HG03045 (cell line): ENCODE results near the gene ADRM1.

Experiments
- ATAC-seq: cut with Tn5 transposase; IDR thresholded peaks from one replicate; pipeline ENCODE4 v1.9.1; 2021; ENCODE audit warnings: mild to moderate bottlenecking, moderate library complexity; ENCODE audit not compliant: unreplicated experiment

ADRM1 gene

DNA sequence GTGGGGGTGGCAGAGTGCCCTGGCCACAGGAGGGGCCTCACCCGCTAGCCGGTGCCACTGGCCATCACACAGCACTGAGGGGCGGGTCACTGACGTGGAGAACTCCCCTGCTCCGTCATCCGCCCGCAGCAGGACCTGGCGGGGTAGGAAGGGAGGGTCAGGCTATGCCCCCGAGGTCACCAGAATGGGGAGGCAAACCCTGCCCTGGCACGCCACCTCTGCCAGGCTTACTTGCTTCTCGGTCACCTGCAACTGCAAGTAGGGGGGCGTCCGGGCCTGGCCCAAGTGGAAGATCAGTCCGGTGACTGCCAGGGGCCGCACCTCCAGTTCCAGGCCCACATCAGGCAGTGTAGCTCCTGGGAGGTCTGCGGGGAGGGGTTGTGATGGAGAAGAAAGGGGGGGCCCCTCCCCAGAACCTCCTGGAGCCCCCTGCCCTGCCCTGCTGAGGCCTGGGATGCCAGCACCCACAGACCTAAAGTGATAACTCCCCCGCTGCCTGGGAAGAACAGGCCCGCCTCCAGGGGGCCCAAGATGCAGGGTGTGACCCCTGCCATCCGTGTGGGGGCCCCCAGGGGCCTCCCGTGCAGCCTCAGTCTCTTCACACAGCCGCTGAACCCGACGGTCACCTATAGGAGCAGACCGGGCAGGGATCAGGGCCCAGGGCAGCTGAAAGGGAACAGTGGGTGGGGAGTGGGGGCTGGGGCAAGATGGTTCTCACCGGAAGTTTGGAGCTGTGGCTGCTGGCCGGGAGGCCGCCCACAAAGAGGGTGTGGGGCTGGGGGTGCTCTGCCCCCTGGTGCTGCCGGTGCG is 7.4 kb downstream of the ADRM1 start:
- no peak for ATAC-seq

DNA sequence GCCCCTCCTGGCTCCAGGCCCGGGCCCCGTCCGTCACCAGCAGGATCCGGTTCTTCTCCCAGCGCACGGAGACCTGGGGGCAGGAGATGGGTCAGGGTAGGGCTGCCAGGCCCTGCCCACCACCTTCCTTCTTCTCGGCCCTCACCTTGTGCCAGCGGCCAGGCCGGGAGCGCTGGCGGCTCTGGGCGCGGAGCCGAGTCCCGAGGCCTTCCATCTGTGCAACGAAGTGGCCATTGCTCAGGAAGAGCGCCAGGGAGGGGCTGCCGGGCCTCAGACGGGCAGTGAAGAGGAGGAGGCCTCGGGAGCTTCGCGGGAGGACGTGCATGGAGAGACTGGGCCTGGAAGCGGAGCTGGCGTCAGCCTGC is 7.9 kb downstream of the ADRM1 start:
- no peak for ATAC-seq

DNA sequence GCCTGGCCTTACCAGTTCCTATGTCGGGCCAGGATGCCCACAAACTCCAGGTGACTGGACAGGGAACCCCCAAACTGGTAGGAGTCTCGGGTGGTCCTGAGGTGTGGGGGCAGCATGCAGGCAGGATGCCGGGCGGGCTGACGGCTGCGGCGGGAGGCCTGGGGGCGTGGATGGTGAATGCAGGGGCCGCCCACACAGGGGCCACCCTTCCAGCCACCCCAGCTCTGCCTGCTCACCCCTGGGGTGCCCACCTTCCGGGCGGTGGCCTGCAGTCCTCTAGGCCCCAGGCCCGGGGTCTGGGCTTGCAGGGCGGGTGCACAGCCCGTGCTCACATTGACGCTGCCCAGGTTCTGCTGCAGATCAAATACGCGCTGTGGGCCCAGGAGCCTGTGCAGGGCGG is 8.4 kb downstream of the ADRM1 start:
- no peak for ATAC-seq

DNA sequence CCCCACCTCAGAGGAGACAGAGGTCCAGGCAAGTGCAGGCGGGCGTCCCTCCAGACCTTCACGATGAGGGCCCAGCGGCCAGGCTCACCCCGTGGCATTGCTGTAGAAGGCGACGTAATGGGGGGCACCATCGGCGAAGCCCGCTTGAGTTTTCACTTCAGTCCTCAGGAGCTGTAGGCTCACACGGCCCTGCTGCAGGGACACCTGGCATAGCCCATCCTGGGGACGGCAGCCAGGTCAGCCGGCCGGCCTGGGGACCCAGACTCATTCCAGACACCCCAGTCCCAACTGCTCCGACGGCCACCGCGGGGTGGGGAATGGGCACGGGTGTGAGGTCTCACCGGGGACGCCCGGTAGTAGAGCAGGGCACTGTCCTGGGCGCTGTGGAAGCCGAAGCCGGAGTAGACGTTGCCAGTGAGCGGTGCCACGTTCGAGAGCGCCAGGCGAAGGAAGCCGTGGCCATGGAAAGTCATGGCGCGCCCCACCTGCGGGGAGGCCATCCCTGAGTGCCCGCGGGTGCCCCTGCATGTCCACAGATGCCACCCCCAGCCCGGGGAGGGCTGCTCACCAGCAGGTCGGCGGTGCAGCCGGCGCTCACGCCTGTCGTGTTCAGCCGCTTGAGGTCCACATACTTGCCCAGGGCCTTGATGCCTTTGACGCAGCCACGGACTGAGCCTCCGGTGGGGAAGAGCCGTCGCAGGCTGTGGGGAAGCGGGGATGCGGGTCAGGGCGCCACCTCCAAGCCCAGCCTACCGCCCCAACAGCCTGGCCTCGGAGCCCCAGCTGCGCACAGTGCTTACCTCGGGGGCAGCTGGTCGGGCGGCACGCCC is 9.2 kb downstream of the ADRM1 start:
- no peak for ATAC-seq

DNA sequence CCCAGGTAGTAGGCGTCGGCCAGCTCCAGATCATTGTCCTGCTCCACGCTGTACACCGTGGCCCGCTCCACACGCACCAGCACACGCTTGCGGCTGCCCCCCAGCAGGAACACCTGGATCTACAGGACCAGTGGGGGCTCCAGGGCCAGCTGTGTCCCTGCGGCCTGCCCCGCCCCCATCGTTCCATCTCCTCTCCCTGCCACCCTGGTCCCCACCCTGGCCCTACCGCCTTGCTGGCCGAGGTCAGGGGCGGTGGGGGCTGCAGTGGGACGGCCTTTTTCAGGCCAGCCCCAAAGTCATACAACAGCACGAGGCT is 9.8 kb downstream of the ADRM1 start:
- no peak for ATAC-seq

DNA sequence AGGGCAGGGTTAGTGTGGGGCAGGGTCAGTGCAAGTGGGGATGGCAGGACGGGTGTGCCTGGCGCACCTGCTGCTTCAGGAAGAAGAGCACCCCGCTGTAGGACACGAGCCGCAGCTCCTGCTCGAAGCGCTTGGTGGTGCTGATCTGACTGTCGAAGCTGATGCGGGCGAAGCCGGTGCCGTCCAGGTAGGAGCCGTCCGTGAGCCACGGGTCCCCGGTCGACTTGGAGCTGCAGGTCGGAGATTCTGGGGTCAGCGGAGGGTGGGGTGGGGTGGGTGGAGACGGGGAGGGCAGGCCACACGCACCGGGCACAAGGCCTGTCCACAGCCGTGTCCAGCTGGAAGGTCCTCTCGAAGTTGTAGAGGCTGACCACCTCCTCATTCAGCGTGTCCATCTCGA is 10.2 kb downstream of the ADRM1 start:
- ATAC-seq = no peak

DNA sequence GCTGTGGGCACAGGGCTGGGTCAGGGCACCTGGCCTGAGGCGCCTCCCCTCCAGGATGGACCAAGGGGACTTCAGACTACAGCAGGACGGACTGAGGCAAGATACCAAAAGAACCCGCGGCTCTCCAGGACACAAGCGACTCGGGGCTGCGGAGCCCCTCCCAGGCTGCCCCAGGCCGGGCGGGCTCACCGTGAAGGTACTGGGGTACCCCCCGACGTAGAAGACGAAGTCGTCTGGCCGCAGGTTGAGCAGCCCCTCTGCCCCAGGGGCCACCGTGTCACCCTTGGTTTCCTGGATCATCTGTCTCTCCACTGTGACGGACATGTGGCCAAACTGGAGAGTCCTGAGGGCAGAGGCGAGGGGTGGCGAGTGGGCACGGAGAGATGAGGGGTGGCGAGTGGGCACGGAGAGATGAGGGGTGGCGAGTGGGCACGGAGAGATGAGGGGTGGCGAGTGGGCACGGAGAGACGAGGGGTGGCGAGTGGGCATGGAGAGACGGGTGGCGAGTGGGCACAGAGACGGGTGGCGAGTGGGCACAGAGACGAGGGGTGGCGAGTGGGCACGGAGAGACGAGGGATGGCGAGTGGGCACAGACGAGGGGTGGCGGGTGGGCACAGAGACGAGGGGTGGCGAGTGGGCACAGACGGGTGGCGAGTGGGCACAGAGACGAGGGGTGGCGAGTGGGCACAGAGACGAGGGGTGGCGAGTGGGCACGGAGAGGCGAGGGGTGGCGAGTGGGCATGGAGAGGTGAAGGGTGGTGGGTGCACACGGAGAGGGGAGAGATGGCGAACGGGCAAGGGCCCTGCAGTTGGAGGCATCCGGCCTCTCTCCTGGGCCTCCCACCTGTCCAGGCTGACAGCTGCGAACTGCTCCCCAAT is 10.9 kb downstream of the ADRM1 start:
- no peak for ATAC-seq

DNA sequence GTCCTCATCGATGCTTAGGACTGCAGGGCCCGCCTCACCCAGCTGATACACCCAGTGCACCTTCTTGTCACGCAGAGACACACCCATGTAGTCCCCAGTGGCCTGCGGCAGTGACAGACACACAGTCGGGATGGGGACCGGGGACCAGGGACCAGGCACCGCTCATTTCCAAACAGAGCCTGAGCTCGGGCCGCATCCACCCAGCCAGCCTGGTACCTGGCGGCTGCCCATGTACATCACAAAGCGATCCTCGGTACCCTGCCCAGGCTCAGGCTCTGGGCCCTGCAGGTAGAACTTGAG is 11.5 kb downstream of the ADRM1 start:
- ATAC-seq = no peak

DNA sequence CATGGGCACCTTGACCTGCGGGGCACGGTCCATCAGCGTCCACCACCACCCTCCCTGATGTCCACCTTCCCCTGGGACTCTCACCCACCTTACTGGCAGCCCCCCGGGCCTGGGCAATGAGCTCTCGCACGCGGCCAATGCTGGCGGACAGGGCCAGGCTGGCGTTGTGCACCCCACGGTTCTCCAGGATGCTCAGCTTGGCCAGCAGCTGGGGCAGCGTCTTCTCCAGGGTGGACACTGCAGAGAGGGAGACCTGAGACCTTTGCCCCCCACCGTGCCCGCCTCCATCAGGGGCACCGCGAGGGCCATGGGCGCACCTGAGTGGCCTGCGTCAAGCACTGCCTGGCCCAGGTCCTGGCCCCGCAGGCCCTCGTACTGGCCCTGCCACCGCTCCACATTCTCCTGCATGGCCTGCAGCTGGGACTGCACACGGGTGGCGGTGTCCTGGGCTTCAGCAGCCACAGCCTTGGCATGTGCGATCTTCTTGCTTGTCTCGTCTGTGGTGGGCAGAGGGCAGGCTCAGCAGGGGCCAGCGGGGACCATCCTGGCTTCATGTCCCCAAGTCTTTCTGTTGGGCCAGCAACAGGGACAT is 12.0 kb downstream of the ADRM1 start:
- no peak for ATAC-seq

DNA sequence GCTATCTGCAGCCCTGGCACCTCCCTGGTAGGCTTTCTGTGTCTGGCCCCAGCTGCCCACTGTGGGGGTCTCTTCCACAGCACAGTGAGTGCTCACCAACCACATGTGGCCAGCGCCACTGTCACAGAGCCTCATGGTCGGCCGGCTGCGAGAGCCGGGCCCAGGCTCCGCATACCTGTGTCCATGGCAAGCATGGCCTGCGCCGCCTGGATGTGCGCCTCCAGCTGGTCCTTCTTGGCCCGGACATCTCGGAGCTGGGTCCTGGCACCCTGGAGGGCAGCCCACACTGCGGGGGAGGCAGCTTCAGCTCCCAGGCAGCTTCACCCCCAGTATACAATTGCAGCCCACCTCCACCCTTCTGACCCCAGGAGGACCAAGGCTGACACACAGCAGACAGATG is 13.0 kb downstream of the ADRM1 start:
- no peak for ATAC-seq

DNA sequence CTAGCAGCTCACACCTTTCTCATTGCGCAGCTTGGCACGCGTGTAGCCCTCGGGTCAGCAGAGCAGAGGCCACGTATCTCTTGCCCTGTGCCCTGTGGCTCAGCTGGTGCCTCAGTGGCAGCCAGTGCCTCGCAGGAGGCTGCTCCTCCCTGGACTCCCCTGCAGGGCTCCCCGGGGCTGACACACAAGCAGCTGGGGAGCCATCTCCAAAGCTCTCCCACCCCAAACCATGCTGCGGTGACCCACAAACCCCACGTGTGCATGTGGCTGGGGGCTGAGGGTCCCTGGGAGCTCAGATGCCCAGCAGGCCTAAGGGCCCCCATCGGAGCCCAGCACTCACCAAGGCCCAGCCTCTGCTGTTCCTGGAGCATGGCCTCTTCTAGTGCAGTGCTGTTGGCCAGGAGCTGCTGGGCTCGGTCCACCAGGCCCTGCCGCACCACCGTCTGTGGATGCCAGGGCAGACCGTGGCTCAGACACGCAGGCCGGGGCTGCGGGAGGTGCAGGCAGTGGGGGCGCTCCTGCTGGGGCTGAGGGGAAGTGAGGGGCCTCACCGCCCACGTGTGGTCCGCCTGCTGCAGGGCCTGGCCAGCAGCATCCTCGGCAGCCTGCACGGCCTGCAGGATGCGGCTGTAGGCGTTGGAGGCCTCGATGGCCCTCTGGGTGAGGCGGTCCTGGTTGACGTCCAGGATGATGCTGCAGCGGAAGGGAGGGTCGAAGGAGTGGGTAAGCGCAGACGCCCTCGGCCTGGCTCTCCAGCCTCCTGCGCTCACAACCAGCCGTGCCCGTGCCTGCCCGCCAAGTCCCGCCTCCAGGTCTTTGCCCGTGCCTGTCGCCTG is 13.8 kb downstream of the ADRM1 start:
- no peak for ATAC-seq

DNA sequence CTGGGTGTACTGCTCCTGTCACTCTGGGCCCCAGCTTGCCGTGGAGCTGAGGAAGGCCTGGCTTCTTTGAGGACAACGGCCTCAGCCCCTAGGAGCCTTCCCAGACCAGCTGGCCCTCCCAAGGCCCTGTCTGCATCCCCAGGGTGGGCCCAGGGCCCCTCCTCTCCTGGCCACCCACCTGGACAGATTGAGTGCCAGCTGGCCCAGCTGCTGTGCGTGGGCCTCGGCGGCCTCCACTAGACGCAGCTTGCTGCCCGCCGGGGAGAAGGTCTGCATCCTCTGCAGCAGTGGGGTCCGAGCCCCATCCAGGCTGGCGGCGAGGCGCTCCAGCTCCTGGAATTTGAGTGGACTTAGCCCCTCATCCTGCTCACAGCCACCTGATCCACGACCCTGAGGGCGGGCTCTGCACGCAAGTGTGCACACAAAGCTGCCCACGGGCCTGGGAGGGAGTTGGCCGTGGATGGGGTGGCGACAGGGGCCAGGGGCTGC is 14.4 kb downstream of the ADRM1 start:
- no peak for ATAC-seq

DNA sequence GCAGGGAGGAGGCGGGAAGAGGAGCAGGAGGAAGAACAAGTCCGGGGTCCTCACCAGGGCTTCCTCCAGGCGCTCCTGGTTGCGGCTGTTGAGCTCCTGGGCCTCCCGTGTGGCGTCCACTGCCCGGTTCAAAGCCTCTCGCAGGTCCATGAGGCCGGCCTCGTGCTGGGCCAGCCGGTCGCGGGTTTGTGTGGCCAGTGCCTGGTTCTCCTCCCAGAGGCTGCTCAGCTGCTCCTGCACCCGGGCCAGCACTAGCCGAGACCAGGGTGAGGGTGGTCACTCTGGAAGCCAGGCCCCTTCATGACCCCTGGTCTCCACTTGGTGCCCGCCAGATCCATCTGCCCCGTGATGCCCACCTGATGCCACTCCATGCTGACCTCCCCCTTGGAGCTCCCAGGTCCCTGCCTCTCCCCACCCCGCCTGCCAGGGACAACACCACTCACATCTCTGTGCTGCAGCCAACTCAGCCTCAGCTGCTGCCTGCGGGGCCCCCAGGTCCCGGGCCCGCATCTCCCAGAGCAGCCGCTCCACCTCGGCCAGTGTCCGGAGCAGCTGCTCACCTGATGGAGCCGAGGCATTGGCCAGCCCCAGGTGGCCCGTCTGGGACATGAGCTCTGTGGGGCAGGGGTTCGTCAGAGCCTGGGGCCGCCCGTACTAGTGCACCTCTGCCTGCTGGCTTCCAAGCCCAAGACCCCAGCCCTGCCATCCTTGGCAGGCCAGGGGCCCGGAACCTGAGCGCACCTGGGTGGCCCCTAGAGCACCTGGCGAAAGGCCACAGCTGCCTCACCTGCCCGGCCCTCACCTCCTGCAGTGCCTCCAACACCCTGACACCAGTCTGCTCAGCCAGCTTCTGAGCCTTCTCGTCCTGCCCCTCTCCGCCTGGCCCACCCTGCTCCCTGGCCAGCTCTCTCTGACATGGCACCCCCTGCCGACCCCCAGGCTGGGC is 15.9 kb downstream of the ADRM1 start:
- no peak for ATAC-seq

DNA sequence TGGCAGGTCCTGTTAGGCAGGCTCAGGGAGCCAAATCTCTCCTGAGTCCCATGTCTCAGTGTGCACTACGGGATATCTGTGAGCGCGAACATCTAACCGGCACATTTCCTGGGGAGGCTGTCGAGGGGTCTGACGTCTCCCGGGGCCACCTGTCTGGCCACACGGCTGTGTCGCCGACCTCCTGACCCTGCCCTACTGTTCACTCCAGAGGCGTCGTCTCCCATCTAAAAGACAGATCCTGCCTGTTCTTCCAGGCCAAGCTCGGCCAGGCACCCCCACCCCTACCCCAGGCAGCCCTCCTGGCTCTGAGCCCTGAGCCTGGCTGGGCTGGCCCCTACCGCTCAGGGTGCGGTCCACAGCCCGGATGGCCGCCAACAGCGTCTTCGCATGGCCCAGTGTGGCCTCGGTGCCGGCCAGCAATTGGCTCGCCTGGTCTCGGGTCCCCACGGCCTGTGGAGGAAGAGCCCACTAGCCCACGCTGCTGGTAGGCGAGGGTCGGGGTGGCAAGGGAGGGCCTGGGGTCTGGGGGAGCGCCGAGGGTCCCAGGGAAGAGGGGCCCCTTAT is 16.6 kb downstream of the ADRM1 start:
- no peak for ATAC-seq

DNA sequence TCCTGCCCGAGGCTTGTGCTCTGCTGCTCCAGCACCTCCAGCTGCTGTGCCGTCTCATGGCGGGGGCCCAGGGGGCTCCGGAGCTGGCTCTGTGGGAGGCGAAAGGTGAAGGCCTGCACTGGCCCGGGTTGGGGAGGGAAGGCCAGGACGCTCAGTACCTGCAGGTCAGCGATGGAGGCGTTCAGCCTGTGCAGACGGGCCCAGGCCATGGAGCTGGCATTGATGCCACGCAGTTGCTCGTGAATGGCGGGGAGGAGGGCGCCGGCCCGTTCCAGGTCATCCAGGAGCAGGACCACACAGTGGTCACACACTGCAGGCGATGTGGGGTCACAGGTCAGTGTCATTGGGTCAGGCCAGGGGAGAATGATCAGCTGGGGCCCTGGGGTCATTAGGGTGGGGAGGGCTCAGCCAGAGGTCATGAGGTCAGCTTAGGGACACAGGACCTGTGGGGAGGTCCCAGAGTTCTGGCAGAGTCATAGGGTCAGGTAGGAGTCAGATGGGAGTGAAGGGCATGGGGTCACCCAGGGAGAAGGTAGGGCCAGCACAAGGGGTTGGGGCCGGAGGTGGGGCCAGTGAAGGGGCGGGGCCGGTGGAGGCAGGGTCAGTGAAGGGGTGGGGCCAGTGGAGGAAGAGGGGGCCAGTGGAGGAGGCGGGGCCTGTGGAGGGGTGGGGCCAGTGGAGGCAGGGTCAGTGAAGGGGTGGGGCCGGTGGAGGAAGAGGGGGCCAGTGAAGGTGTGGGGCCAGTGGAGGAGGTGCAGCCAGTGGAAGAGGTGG is 18.0 kb downstream of the ADRM1 start:
- no peak for ATAC-seq

DNA sequence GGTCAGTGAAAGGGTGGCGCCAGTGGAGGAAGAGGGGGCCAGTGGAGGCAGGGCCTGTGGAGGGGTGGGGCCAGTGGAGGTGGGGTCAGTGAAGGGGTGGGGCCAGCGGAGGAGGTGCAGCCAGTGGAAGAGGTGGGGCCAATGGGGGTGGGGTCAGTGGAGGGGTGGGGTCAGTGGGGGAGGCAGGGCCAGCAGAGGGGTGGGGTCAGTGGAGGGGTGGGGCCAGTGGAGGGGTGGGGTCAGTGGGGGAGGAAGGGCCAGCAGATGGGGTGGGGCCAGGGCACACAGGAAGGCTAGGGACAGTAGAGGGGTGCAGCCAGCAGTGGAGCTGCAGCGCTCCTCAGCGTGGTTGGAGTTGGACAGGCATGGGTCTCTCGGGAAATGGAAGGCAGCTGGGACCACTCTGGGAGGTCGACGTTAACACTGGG is 18.7 kb downstream of the ADRM1 start:
- ATAC-seq = no peak

DNA sequence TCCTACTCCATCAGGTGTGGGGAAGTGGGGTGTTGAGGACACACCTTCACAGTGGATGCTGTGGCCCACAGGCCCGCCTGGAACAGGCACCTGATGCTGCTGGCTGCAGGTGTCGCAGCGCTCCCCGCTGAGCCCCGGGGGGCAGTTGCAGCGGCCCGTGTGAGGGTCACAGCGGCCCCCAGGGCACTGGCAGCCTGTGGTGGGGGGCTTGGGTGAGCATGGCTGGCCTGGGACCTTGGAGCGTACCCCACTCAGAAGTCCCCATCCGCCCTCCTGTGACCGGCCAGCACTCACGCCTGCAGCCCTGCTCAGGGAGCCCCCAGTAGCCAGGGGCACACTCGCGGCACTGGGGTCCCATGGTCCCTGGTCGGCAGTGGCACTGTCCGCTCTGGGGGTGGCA is 19.2 kb downstream of the ADRM1 start:
- no peak for ATAC-seq

DNA sequence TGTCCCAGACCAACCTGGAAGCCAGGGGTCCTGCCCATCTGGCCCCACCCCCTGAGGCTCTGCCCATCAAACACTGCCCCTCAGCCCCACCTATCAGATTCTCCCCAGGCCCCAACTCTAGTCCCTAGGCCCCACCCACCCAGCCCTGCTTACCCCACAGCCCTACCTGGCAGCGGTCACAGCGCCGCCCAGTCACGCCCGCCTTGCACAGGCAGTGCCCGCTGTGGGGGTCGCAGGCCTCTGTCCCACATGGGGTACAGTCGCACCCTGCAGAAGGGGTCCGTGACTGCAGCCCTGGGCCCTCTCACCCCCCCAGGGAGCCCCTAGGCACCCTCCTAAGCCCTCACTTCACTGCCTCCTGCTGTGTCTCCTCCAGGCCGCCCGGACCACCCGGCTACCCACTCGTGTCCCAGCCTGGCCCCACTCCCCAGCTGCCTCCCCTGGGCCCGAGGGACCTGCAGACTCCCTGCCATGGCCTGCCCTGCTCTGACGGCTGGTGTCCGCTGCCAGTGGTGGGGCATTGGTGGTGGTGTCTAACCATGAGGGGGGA is 19.8 kb downstream of the ADRM1 start:
- ATAC-seq = no peak
